HG03175 (cell line): Measurements from ENCODE around the gene RASAL2.
"Not testable (repeated sequence)": the region's sequence is repeated elsewhere in the genome, so short reads cannot be mapped to it uniquely, and the experiment has no call there.

Experiments
- ATAC-seq: cut with Tn5 transposase; IDR thresholded peaks from one replicate; pipeline ENCODE4 v1.9.1; 2021; ENCODE audit warnings: mild to moderate bottlenecking, moderate library complexity; ENCODE audit not compliant: unreplicated experiment

Gene RASAL2

GRCh38 chr1:178273707-178274410 is 180.0 kb downstream of the RASAL2 start:
- no peak for ATAC-seq

DNA sequence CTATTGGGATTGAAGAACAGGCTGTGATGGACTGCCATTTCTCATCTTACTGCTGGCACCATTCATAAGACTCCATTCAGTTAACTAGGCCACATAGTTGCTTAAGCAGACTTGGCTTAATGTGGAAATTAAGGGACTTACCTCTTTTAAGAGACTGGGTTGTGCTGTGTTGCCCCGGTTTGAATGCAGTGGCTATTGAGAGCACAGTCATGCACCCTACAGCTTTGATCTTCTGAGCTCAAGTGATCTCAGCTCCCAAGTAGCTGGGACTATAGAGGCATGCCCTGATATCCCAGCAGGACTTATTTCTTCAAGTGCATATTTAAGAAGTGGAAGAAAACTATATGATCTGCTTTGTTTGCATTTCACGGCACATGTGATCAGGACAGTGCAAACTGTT is 181.1 kb downstream of the RASAL2 start:
- no peak for ATAC-seq

DNA sequence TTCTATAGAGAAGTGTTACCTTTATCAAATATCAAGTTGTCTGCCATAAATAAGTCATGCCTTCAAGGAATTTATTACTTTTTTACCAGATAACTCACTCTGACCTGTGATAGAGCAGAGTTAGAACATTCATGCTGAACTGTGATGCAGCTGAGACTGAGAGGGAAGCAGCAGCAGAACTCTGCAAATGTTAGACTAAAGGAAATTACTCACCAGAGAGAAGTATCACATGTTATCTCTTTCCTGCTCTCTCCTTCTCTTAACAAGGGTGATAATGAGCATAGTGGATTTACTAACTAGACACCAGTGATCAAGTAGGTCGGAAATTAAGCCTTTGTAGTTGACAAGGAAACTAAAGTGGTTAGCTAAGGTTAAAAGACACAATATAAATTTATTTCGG is 181.6 kb downstream of the RASAL2 start:
- ATAC-seq = no peak

GRCh38 chr1:178277793-178278530 is 184.1 kb downstream of the RASAL2 start:
- no peak for ATAC-seq

DNA sequence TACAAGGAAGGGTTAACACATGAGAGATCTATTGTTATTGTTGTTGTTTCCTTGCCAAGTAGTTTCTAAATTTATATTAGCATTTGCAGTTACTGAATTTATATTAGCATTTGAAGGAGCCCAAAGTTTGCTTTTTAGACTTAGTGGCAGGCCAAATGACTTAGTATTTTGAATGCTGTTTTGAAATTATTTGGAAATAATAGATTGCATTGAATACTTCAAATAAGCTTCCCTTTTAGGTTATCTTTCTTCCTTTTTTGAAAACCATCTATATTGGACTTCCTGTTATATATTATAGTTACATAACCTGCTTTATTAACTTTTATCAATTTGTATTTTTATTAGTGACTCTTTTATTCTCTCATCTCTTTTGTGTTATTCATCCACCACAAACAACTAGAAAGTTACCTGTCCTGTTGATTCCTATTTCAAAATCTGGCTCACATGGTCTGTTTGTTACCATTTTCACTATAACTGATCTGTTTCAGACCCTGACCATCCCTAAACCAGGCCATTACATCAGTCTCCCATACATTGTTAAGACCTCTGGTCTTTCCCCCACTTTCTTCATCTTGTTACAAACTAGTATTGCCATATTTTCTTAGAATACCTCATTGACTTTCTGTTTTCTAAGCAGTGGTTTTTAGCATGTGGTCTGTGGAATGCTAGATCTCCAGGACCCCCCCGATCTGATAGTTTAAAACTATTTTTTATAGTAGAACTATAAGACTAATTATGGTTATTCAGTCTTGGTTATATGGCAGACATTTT is 185.2 kb downstream of the RASAL2 start:
- no peak for ATAC-seq

- no peak for ATAC-seq
Measured at GRCh38 chr1:178282949-178283367, 189.1 kb downstream of the RASAL2 start.

DNA sequence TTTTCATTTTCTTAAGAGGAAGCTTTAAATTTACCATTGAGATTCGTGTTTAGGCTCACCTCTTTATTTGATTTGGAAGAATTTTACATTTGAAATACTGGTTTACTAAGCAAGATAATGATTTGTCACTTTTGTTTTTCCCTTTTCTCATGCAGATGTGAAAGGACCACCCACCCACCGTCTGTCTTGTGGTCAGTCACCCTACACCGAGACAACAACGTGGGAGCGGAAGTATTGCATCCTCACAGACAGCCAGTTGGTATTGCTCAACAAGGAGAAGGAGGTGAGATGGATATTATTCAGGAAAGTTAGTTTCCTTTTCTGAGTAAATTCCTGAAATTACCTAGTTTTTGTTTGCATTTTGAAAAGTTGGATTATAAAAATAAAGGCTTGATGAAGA is 189.5 kb downstream of the RASAL2 start:
- no peak for ATAC-seq

GRCh38 chr1:178284058-178284457 is 190.2 kb downstream of the RASAL2 start:
- ATAC-seq = no peak

- no peak for ATAC-seq
Measured at GRCh38 chr1:178291166-178291565, 197.3 kb downstream of the RASAL2 start.

GRCh38 chr1:178294654-178295053 is 200.8 kb downstream of the RASAL2 start:
- ATAC-seq = no peak

GRCh38 chr1:178300352-178300699 is 206.4 kb downstream of the RASAL2 start:
- ATAC-seq = no peak

DNA sequence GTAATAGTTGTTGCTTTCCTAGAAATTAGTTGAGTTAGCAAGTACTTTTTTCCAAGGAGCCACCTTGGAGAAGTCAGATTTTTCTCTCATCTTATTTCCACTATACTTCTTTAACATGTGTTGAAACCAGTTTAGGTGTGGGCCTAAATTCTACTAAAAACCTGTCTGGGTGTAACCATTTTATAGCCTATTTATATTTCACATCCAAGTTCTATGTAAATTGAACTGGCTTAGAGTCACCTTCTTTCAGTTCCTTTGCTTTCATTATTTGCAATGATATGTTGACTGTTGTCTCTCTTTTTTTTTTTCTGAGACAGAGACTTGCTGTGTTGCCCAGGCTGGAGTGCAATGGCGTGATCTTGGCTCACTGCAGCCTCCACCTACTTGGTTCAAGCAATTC is 207.2 kb downstream of the RASAL2 start:
- ATAC-seq = no peak

GRCh38 chr1:178307264-178307663 is 213.4 kb downstream of the RASAL2 start:
- ATAC-seq = no peak

GRCh38 chr1:178308438-178308837 is 214.5 kb downstream of the RASAL2 start:
- no peak for ATAC-seq

DNA sequence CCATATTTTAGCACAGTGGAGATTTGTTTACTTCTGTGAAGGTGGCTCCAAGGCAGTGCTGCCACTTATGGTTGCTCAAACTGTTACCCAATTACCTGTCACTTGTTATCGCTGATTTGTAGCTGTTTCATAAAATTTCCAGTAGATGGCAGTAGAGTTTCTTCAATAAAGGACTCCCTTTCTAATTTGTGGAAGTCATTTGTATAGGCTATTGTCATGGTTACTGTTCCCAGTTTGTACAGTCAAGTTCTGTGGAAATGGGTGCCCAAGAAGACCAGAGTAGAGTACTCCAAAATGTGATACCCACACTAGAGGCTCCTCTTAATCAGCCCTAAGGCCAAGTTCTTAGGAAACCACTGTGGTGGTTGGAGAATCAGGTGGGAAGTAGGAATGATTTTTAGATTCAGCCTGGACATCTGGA is 216.8 kb downstream of the RASAL2 start:
- ATAC-seq = peak; percentile 82

DNA sequence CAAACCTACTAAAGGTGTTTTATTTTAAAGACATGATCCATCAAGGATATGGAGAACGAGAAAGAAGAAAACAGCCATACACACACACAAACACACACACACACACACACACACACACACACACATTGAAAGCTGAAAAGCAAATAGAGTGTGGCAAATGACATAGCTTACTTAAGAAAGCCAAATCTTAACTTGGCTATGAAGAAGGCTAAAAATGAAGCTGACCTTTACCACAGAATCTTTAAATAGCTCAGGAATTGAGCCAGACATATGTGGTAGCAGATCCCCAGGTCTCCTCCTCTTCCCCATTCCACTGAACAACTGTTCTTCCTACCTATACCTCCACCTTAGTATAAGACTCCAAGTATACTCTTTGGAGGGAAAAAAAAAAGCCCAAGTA is 217.3 kb downstream of the RASAL2 start:
- no peak for ATAC-seq

- ATAC-seq = not testable (repeated sequence)
Measured at GRCh38 chr1:178320280-178320982, 226.5 kb downstream of the RASAL2 start.

DNA sequence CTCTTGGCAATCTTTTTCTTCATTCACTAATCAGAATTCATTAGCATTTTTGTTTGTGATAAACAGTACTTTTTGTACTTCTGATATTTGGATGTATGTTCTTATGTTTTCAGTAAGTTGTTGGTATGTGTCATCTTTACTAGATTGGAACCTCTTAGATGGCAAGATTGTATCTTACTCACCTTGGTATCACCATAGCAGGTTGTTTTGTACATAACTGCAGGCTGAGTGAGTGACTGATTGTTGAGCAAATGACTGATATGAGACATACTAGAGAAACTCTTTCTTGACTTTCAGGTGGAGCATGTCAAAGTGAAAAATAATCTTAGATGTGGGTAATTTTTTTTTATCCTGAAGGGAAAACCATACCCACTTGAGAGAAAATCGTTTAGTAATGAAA is 229.2 kb downstream of the RASAL2 start:
- no peak for ATAC-seq

- no peak for ATAC-seq
Measured at GRCh38 chr1:178324003-178324402, 230.1 kb downstream of the RASAL2 start.

DNA sequence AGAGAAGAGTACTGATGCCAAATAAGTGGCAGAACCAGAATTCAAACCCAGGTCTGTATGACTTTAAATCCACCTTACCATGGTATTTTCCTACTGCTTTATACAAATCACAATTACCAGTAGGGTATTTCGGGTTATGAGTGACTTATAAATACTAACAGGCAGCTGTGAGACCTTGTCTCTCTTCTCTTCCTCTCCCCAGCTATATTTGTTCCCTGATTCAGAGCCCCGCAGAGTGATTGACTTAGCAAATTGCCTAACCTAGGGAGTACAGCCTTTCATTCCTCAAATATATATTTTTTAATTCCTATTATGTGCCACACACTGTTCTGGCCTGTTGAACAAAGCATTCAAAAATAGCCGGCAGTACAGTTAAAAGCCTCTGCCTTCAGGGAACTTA is 234.8 kb downstream of the RASAL2 start:
- no peak for ATAC-seq

GRCh38 chr1:178330153-178330552 is 236.2 kb downstream of the RASAL2 start:
- ATAC-seq = no peak
